Calu3 (cell line): ENCODE measurements around the gene PRSS56. TPM values are rescaled to one million over a fixed set of nuclear protein-coding genes. Genes with fewer than 3 reads are reported as not detected.

Experiments used
- BruUV-seq: library from RNA; stranded (reverse); fragments of 400-500 nt; replicated peaks from 2 replicates; lab custom pipeline; 2021; lab: Mats Ljungman, UMichigan
- CTCF ChIA-PET: fragments of 300-600 bp; sonication (Branson Sonifier 250); formaldehyde crosslinking; loops from one replicate; lab custom pipeline; 2022; ENCODE audit warnings: antibody characterized with exemption; lab: Charles Lee
- DNase-seq: peaks from one replicate; pipeline ENCODE4 v3.0.0; 2022
- H3K27ac Mint-ChIP-seq: one replicate; pipeline ENCODE4 v1.8.0; 2022; ENCODE audit warnings: mixed read lengths; ENCODE audit not compliant: unreplicated experiment
- H3K27me3 Mint-ChIP-seq: one replicate; pipeline ENCODE4 v1.8.0; 2022; ENCODE audit warnings: mixed read lengths; ENCODE audit not compliant: unreplicated experiment
- H3K36me3 Mint-ChIP-seq: one replicate; pipeline ENCODE4 v1.8.0; 2022; ENCODE audit warnings: mild to moderate bottlenecking, moderate library complexity, mixed read lengths; ENCODE audit not compliant: insufficient read depth, unreplicated experiment
- H3K4me1 Mint-ChIP-seq: one replicate; pipeline ENCODE4 v1.8.0; 2022; ENCODE audit warnings: mild to moderate bottlenecking, low read depth, mixed read lengths; ENCODE audit not compliant: unreplicated experiment
- H3K4me3 Mint-ChIP-seq: one replicate; pipeline ENCODE4 v1.8.0; 2022; ENCODE audit warnings: mild to moderate bottlenecking, low read depth, moderate library complexity, mixed read lengths; ENCODE audit not compliant: unreplicated experiment
- H3K9me3 Mint-ChIP-seq: one replicate; pipeline ENCODE4 v1.8.0; 2022; ENCODE audit warnings: low read depth, mixed read lengths; ENCODE audit not compliant: unreplicated experiment
- intact Hi-C: fragments of 100-400 bp; cut with micrococcal nuclease; formaldehyde crosslinking; loops from one replicate; pipeline ENCODE4 v1.10.0; 2022; ENCODE audit not compliant: unreplicated experiment
- total RNA-seq: library from RNA; stranded (reverse); gene quantifications from 2 replicates; pipeline ENCODE4 v1.2.3, GENCODE V29; 2022
- TF ChIP-seq, protein P1 (sequence below): fragments of 200-600 bp; IDR thresholded peaks from one replicate; pipeline ENCODE4 v1.8.0; 2022; ENCODE audit warnings: antibody characterized with exemption; ENCODE audit not compliant: unreplicated experiment

PRSS56 gene
- total RNA-seq, 1 experiment from 2014 or later: not detected

DNA sequence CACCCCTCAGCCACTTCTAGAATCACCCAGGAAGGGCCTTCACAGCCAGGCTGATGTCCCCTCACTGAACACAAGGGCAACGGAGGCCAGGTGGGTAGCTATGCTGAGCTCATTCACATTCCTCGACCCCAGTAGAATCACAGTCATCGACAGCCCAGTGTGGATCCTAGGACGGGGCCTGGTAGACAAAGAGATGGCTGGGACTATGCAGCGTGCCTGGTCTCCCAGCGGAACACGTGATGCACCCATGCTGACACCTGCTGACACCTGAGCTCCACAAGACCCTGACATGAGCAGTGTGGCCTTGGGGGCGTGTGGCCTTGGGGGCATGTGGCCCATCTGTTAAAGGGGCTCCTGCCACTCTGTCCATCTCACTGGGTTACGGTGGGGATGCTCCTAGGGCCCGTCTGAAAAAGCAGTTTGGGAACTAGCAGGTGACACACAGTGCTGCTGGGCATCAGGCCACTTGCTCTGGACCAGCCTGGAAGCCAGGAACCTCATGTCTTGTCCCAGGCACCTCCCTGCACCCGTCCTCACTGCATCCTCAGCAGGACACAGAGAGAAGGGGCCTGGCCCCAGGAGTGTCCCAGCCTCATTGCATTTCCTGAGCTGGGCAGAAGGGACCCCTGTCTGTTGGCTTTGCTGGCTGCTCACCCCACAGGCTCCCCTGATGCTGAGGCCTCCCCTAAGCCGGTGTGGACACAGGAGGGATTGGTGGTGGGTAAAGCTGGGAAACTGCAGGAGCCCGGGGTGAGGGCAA is 42.3 kb upstream of the PRSS56 start:
- no TSS peak for BruUV-seq
- CTCF ChIA-PET: interaction anchor here (0.6 kb wide), 1 partner anchor 48 kb away, joined by 3 read pairs; no protein-coding TSS in a partner anchor
- Mint-ChIP-seq H3K4me3 (no peak overlapping the region), H3K27me3 (peaks cover 94% of the 10 kb centered on the region), H3K36me3 (no peaks in the 10 kb centered on the region), H3K27ac (no peak overlapping the region), H3K9me3 (peaks cover under 1% of the 10 kb centered on the region), H3K4me1 (no peaks in the 10 kb centered on the region)
- intact Hi-C loops: no loop called here
- no peak for DNase-seq
- TF ChIP-seq, protein P1, sequence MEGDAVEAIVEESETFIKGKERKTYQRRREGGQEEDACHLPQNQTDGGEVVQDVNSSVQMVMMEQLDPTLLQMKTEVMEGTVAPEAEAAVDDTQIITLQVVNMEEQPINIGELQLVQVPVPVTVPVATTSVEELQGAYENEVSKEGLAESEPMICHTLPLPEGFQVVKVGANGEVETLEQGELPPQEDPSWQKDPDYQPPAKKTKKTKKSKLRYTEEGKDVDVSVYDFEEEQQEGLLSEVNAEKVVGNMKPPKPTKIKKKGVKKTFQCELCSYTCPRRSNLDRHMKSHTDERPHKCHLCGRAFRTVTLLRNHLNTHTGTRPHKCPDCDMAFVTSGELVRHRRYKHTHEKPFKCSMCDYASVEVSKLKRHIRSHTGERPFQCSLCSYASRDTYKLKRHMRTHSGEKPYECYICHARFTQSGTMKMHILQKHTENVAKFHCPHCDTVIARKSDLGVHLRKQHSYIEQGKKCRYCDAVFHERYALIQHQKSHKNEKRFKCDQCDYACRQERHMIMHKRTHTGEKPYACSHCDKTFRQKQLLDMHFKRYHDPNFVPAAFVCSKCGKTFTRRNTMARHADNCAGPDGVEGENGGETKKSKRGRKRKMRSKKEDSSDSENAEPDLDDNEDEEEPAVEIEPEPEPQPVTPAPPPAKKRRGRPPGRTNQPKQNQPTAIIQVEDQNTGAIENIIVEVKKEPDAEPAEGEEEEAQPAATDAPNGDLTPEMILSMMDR: no peak

DNA sequence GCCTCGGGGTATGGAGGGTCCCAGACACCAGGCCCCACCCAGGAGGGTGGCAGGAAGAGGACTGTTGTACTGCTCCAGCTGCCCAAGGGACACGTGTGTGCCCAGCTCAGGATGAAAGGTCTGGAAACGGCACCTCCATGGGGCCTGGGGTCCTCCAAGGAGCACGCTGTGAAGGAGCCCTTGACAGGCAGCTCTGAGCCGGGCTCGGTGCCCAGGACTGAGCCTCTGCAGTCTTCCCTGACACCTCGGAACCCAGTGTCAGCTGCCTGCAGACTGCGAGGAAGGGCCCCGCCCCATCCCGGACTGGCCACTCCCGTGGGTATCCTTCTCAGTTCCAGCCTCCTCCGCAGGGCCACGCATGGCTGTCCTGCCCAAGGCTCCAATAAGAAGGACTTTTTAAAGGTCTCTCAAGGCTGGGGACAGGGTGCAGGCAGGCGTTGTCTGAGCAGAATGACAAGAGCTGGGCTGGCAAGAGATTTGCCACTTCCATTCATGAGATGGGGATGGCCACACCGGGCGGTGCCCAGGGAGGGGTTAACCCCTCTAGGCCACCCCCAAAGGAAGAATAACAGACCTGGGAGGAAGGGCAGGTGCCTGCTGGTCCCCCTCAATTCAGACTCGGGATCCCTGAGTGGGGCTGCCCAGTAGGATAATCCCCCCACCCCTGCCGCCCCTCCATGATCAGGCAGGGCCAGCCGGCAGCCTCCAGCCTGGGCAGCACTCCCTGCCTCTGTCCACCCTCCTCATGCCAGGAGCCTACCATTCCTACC is 41.4 kb upstream of the PRSS56 start:
- no peaks in the 10 kb centered on the region for H3K4me1 Mint-ChIP-seq
- H3K27ac Mint-ChIP-seq: no peak overlapping the region
- CTCF ChIA-PET: interaction anchor here (0.6 kb wide), 1 partner anchor 49 kb away, joined by 3 read pairs; no protein-coding TSS in a partner anchor
- peaks cover 89% of the 10 kb centered on the region for H3K27me3 Mint-ChIP-seq
- no peak for DNase-seq
- no peak overlapping the region for H3K4me3 Mint-ChIP-seq
- no peaks in the 10 kb centered on the region for H3K9me3 Mint-ChIP-seq
- no TSS peak for BruUV-seq
- TF ChIP-seq, protein P1: no peak
- H3K36me3 Mint-ChIP-seq: no peaks in the 10 kb centered on the region
- intact Hi-C loops: no loop called here

DNA sequence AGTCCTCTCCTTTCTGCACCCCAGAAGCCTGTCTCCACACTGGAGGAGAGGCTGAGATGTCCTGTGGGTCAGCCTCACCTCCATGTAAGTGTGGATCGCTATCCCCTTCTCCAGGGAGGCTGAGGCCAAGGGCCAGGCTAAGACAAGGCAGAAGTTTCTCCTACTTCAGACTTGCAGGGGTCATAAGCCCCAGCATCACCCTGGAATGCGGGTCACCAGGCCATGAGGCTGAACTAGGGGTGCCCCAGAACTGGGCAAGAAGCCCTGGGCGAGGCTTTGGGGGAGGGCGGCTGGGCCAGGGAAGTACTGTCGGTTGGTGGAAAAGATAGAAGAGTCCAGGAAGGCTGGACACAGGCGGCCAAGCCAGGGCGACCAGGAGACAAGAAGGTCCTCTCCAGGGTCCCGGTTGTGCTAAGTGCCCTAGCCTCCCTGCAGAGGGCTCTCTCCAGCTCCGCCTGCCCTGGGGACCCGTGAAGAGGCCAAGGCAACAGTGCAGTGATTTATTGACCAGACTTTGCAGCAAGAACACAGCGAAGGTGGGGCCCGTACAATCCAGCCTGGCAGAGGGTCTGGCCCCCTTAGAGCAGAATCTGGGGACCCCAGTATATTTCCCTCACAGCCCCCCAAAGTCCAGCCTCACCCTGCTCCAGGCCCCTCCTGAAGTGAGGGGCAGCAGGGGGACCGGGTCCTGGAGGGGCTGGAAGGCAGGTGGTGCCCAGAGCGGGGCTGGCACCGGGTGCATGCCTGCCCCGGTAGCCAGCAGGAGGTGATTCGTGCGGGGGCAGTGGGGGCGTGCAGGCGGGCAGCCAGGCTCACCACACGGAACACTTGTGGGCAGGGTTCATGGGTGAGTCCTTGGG is 40.6 kb upstream of the PRSS56 start:
- no peaks in the 10 kb centered on the region for H3K4me1 Mint-ChIP-seq
- TF ChIP-seq, protein P1: no peak
- DNase-seq: no peak
- H3K27me3 Mint-ChIP-seq: peaks cover 89% of the 10 kb centered on the region
- CTCF ChIA-PET: no interaction called here
- H3K4me3 Mint-ChIP-seq: no peak overlapping the region
- no peaks in the 10 kb centered on the region for H3K36me3 Mint-ChIP-seq
- intact Hi-C loops: no loop called here
- no peak overlapping the region for H3K27ac Mint-ChIP-seq
- BruUV-seq: no TSS peak
- no peaks in the 10 kb centered on the region for H3K9me3 Mint-ChIP-seq
